Measurements from ENCODE around the gene LPP. TPM values are rescaled to one million over a fixed set of nuclear protein-coding genes. Genes with fewer than 3 reads are reported as not detected.

Gene LPP
- total and polyA plus RNA-seq, 10 of the 15 experiments (the other 5 are each of a cell fraction or from before 2014, with no cell fraction given): under 0.01 to 0.62 (median 0.03) TPM

GRCh38 chr3:188415196-188415595 is 261.2 kb downstream of the LPP start:
- ChIA-PET POLR2A (no interaction called here), SMC1A (ENCODE audit: uncharacterized antibody, unreplicated experiment) (no interaction called here), CTCF (no interaction called here), RAD21 (ENCODE audit: unreplicated experiment) (no interaction called here)
- in situ Hi-C loops (cut with MboI): no loop called here
- TF ChIP-seq, protein P1, sequence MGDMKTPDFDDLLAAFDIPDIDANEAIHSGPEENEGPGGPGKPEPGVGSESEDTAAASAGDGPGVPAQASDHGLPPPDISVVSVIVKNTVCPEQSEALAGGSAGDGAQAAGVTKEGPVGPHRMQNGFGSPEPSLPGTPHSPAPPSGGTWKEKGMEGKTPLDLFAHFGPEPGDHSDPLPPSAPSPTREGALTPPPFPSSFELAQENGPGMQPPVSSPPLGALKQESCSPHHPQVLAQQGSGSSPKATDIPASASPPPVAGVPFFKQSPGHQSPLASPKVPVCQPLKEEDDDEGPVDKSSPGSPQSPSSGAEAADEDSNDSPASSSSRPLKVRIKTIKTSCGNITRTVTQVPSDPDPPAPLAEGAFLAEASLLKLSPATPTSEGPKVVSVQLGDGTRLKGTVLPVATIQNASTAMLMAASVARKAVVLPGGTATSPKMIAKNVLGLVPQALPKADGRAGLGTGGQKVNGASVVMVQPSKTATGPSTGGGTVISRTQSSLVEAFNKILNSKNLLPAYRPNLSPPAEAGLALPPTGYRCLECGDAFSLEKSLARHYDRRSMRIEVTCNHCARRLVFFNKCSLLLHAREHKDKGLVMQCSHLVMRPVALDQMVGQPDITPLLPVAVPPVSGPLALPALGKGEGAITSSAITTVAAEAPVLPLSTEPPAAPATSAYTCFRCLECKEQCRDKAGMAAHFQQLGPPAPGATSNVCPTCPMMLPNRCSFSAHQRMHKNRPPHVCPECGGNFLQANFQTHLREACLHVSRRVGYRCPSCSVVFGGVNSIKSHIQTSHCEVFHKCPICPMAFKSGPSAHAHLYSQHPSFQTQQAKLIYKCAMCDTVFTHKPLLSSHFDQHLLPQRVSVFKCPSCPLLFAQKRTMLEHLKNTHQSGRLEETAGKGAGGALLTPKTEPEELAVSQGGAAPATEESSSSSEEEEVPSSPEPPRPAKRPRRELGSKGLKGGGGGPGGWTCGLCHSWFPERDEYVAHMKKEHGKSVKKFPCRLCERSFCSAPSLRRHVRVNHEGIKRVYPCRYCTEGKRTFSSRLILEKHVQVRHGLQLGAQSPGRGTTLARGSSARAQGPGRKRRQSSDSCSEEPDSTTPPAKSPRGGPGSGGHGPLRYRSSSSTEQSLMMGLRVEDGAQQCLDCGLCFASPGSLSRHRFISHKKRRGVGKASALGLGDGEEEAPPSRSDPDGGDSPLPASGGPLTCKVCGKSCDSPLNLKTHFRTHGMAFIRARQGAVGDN (IDR thresholded peaks at IDR 0.05): no peak
- no peak for TF ChIP-seq ZNF24 (IDR thresholded peaks at IDR 0.05)
- TF ChIP-seq FOS (IDR thresholded peaks at IDR 0.05; ENCODE audit: borderline replicate concordance, extremely low read depth, insufficient read length): no peak
- TF ChIP-seq NR2F1 (conservative IDR thresholded peaks at IDR 0.05): no peak
- no peak for TF ChIP-seq STAT1 (conservative IDR thresholded peaks at IDR 0.05)
- TF ChIP-seq E2F8 (IDR thresholded peaks at IDR 0.05; ENCODE audit: low read depth, partially characterized antibody): no peak
- TF ChIP-seq JUNB (IDR thresholded peaks at IDR 0.05): no peak
- TF ChIP-seq SMC3 (IDR thresholded peaks at IDR 0.05; ENCODE audit: borderline replicate concordance, low read length): no peak
- TF ChIP-seq FOXK2 (IDR thresholded peaks at IDR 0.05): no peak
- no peak for TF ChIP-seq RBBP5 (conservative IDR thresholded peaks at IDR 0.05)
- TF ChIP-seq, protein P2, sequence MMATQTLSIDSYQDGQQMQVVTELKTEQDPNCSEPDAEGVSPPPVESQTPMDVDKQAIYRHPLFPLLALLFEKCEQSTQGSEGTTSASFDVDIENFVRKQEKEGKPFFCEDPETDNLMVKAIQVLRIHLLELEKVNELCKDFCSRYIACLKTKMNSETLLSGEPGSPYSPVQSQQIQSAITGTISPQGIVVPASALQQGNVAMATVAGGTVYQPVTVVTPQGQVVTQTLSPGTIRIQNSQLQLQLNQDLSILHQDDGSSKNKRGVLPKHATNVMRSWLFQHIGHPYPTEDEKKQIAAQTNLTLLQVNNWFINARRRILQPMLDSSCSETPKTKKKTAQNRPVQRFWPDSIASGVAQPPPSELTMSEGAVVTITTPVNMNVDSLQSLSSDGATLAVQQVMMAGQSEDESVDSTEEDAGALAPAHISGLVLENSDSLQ (IDR thresholded peaks at IDR 0.05): no peak
- no peak for TF ChIP-seq CREM (IDR thresholded peaks at IDR 0.05; ENCODE audit: low read depth)
- no peak for TF ChIP-seq IRF5 (IDR thresholded peaks at IDR 0.05; ENCODE audit: borderline replicate concordance)
- H3K27ac ChIP-seq (ENCODE audit: control insufficient read depth, insufficient read depth): no peak overlapping the region
- H3K4me2 ChIP-seq (ENCODE audit: control insufficient read depth, insufficient read depth): no peak overlapping the region
- intact Hi-C loops (cut with micrococcal nuclease; ENCODE audit: unreplicated experiment): no loop called here
- BruUV-seq (replicated peaks): no TSS peak
- H3K27me3 ChIP-seq (replicated peaks in 1 of 2; ENCODE audit: control insufficient read depth in 2 of 2, insufficient read depth in 2 of 2, low read length in 1 of 2): peaks cover 0 to 2% of the 10 kb centered on the region in 2 experiments; a peak in 1 of 4 replicates
- FAIRE-seq (no peak), ATAC-seq (no peak), DNase-seq (ENCODE audit: low read depth, low spot score) (no peak)
- no peaks in the 10 kb centered on the region for H3K36me3 ChIP-seq (ENCODE audit: control insufficient read depth in 2 of 2, insufficient read depth in 2 of 2, low read length in 1 of 2)
- no peak overlapping the region for H2AFZ ChIP-seq (ENCODE audit: control insufficient read depth, low read depth, low read length)
- H3K4me3 ChIP-seq: no peak overlapping the region
- no peaks in the 10 kb centered on the region; the same call in 2 of the 3 replicates for H3K9me3 ChIP-seq (replicated peaks; ENCODE audit: control insufficient read depth, insufficient read depth, low read length)
- no peaks in the 10 kb centered on the region for H4K20me1 ChIP-seq (ENCODE audit: control insufficient read depth, insufficient read depth)
- WGBS (ENCODE audit: insufficient coverage, insufficient replicate concordance, low lambda C conversion rate, missing lambda C conversion rate): 9% methylated on average over 3 of the region's 3 CpGs
- peaks cover 2% of the 10 kb centered on the region; the same call in 1 of the 2 replicates for H3K4me1 ChIP-seq (ENCODE audit: control insufficient read depth, insufficient read depth, low read length)
- H3K79me2 ChIP-seq (ENCODE audit: control insufficient read depth, insufficient read depth, low read length): no peaks in the 10 kb centered on the region
- H3K9ac ChIP-seq (ENCODE audit: control insufficient read depth, insufficient read depth, low read length): no peak overlapping the region

Data from GM12878 (cell line).